GM19324 (cell line): Measurements from ENCODE around the gene TARBP1.
"Not testable (repeated sequence)": the region's sequence is repeated elsewhere in the genome, so short reads cannot be mapped to it uniquely, and the experiment has no call there.

ENCODE experiments used
- ATAC-seq: cut with Tn5 transposase; IDR thresholded peaks from one replicate; pipeline ENCODE4 v1.9.1; 2021; ENCODE audit warnings: mild to moderate bottlenecking, moderate library complexity; ENCODE audit not compliant: unreplicated experiment, low FRiP score

The TARBP1 gene

GRCh38 chr1:234356615-234357269 is 122.2 kb downstream of the TARBP1 start:
- not testable (repeated sequence) for ATAC-seq

- no peak for ATAC-seq
Measured at GRCh38 chr1:234355782-234356510, 123.0 kb downstream of the TARBP1 start.

DNA sequence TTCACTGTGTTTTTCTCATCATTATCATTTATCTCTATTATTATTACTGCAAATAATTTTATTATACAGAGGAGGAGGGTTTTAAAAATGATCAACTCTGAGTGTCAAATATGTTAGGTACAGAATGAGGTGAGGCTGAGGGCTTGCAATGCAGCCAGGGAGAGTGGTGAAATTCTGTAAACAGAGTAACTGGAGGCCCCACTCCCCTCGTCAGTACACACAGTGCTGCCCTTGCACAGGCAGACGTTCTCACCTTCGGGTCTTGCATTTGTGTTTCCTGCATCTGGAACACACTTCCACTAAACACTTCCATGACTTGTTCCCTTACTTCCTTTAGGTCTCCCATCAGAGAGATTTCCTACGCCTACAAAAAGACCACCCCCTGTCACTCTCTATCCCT is 130.0 kb downstream of the TARBP1 start:
- ATAC-seq = no peak

DNA sequence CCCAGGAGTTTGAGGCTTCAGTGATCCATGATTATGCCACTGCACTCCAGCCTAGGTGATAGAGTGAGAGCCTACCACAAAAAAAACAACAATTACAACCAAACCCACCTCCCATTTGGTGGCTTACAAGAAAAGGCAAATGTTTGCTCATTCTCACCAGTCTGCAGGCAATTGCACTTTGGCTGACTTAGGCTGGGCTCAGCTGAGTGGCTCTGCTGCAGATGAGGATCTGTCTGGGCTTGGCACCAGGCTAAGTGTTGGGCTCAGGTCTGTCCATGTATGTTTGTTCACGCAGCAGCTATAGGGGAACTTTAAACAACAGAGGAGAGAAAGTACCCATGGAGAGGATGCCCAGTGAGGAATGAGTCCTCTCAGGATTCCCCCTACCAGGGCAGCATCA is 133.7 kb downstream of the TARBP1 start:
- ATAC-seq = no peak

DNA sequence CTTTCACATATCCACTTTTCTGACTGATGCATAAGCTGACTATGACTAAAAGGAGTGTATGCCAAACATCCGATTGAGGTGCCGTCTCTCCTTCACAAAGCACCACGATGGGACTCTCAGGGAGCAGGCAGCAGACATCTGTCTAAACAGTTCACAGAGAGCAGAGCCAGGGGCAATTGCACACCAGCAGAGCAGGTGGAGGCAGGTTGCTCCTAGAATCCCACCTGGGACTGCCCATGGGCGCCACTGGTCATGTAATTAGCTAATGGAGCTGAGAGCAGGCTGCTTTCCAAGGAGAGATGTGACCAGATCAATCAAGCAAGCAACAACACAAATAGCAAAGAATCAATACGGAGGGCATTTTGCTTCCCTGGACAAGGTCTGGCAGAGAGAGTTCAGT is 136.2 kb downstream of the TARBP1 start:
- ATAC-seq = no peak
